Gastrocnemius medialis (tissue), 4 donors: Measurements from ENCODE around the gene FCHO2. TPM values are rescaled to one million over a fixed set of nuclear protein-coding genes. Genes with fewer than 3 reads are reported as not detected.

Experiments used
- ATAC-seq, 2 donors: fragments of 150-250 bp; one replicate each; pipeline ENCODE4 v1.9.1; 2016
- DNase-seq, 2 donors: peaks; one replicate each; pipeline ENCODE4 v3.0.0-alpha.2; 2019
- H3K27ac ChIP-seq, 4 donors: fragments of 200-600 bp; sonication (generic); 1 replicate in 1 of 4; 2 replicates in 3 of 4; pipeline ENCODE4 v1.5.1; 2016 to 2018; ENCODE audit warnings: mild to moderate bottlenecking in 2 of 4, moderate library complexity in 1 of 4
- H3K27me3 ChIP-seq, 3 donors: fragments of 200-600 bp; sonication (generic) in 2 of 3; 1 replicate in 1 of 3; 2 replicates in 2 of 3; pipeline versions ENCODE4 v1.5.1 to v1.6.0; 2016 to 2019; ENCODE audit warnings: mild to moderate bottlenecking in 1 of 3, moderate library complexity in 1 of 3
- H3K36me3 ChIP-seq, 2 donors: fragments of 200-600 bp; sonication (generic) in 1 of 2; one replicate each; pipeline ENCODE4 v1.5.1; 2017 to 2018
- H3K4me1 ChIP-seq, 2 donors: fragments of 200-600 bp; sonication (generic) in 1 of 2; one replicate each; pipeline ENCODE4 v1.5.1; 2016 to 2017; ENCODE audit warnings: mild to moderate bottlenecking in 2 of 2
- H3K4me3 ChIP-seq, 4 donors: fragments of 200-600 bp; sonication (generic) in 3 of 4; 1 replicate in 1 of 4; 2 replicates in 3 of 4; pipeline ENCODE4 v1.5.1; 2016 to 2019; ENCODE audit warnings: mild to moderate bottlenecking in 2 of 4
- H3K9me3 ChIP-seq, 3 donors: fragments of 200-600 bp; sonication (generic) in 2 of 3; 1 replicate in 1 of 3; 2 replicates in 2 of 3; pipeline ENCODE4 v1.5.1; 2016 to 2019
- POLR2A ChIP-seq, 2 donors: fragments of 450-650 bp; IDR thresholded peaks; one replicate each; pipeline ENCODE4 v1.6.1; 2017; ENCODE audit warnings: antibody characterized with exemption in 2 of 2, mild to moderate bottlenecking in 2 of 2, moderate library complexity in 2 of 2
- in situ Hi-C, 4 donors: fragments of 200-750 bp; cut with MboI; loops; one replicate each; pipeline versions ENCODE4 v1.15.0 to v1.8.0; 2017; ENCODE audit warnings: low sequenced_read_pairs in 4 of 4
- intact Hi-C: fragments of 100-400 bp; cut with DNase I; formaldehyde crosslinking; loops from one replicate; pipeline ENCODE4 v1.15.1; 2023; ENCODE audit warnings: low total_unique reads
- total RNA-seq, 4 donors: library from RNA; depleted of rRNA; stranded (reverse); fragments of >200 nt; gene quantifications; one replicate each; pipeline versions ENCODE4 v1.1.0 to v1.2.3, GENCODE V29; 2016
- TF ChIP-seq, protein P1 (sequence below), 5 experiments: fragments of 450-650 bp in 3 of 5; fragments of 200-600 bp in 2 of 5; sonication (generic) in 2 of 5; IDR thresholded peaks in 4 of 5; conservative IDR thresholded peaks in 1 of 5; 1 replicate in 4 of 5; 2 replicates in 1 of 5; pipeline ENCODE4 v1.5.1; 2016 to 2019; ENCODE audit warnings: antibody characterized with exemption in 5 of 5, mild to moderate bottlenecking in 3 of 5, moderate library complexity in 3 of 5

FCHO2 gene
- total RNA-seq, 4 donors from 2014 or later, result 8.3 to 14.8 (median 12.3) TPM

GRCh38 chr5:72943307-72943706 lies 12.5 kb upstream of the FCHO2 start:
- DNase-seq (no peak), ATAC-seq (no peak)
- Histone ChIP-seq H3K27me3 (no peaks in the 10 kb centered on the region), H3K27ac (no peak overlapping the region), H3K36me3 (no peaks in the 10 kb centered on the region), H3K9me3 (no peaks in the 10 kb centered on the region), H3K4me3 (no peak overlapping the region), H3K4me1 (peaks cover 0 to 8% of the 10 kb centered on the region in 2 donors)
- no peak for TF ChIP-seq POLR2A (IDR thresholded peaks at IDR 0.05)
- TF ChIP-seq, protein P1, sequence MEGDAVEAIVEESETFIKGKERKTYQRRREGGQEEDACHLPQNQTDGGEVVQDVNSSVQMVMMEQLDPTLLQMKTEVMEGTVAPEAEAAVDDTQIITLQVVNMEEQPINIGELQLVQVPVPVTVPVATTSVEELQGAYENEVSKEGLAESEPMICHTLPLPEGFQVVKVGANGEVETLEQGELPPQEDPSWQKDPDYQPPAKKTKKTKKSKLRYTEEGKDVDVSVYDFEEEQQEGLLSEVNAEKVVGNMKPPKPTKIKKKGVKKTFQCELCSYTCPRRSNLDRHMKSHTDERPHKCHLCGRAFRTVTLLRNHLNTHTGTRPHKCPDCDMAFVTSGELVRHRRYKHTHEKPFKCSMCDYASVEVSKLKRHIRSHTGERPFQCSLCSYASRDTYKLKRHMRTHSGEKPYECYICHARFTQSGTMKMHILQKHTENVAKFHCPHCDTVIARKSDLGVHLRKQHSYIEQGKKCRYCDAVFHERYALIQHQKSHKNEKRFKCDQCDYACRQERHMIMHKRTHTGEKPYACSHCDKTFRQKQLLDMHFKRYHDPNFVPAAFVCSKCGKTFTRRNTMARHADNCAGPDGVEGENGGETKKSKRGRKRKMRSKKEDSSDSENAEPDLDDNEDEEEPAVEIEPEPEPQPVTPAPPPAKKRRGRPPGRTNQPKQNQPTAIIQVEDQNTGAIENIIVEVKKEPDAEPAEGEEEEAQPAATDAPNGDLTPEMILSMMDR (IDR thresholded peaks at IDR 0.05 in 4 of 5, conservative IDR thresholded peaks at IDR 0.05 in 1 of 5), result no peak
- intact Hi-C loops, result no loop called here
- in situ Hi-C loops, result loop anchor here in 1 of 4 donors (25.0 kb wide), 1 partner anchor 269 kb away; no protein-coding TSS in a partner anchor

GRCh38 chr5:72947498-72947897 lies 8.3 kb upstream of the FCHO2 start:
- DNase-seq (no peak), ATAC-seq (no peak)
- peaks cover 0 to 8% of the 10 kb centered on the region in 2 donors for H3K4me1 ChIP-seq
- TF ChIP-seq, protein P1 (IDR thresholded peaks at IDR 0.05 in 4 of 5, conservative IDR thresholded peaks at IDR 0.05 in 1 of 5), result no peak
- TF ChIP-seq POLR2A (IDR thresholded peaks at IDR 0.05), result no peak
- H3K36me3 ChIP-seq, result no peaks in the 10 kb centered on the region
- no peak overlapping the region for H3K27ac ChIP-seq
- intact Hi-C loops (no loop called here), in situ Hi-C loops (loop anchor here in 1 of 4 donors (25.0 kb wide), 1 partner anchor 265 kb away; no protein-coding TSS in a partner anchor)
- H3K4me3 ChIP-seq, result no peak overlapping the region
- no peaks in the 10 kb centered on the region for H3K27me3 ChIP-seq
- H3K9me3 ChIP-seq, result no peaks in the 10 kb centered on the region

- Histone ChIP-seq H3K9me3 (no peaks in the 10 kb centered on the region), H3K4me1 (peaks cover 3 to 7% of the 10 kb centered on the region in 2 donors), H3K4me3 (no peak overlapping the region), H3K27ac (no peak overlapping the region), H3K27me3 (no peaks in the 10 kb centered on the region), H3K36me3 (no peaks in the 10 kb centered on the region)
- DNase-seq (no peak), ATAC-seq (no peak)
- TF ChIP-seq, protein P1 (IDR thresholded peaks at IDR 0.05 in 4 of 5, conservative IDR thresholded peaks at IDR 0.05 in 1 of 5), result no peak
- no peak for TF ChIP-seq POLR2A (IDR thresholded peaks at IDR 0.05)
- intact Hi-C loops, result no loop called here
- in situ Hi-C loops, result loop anchor here in 1 of 4 donors (25.0 kb wide), 1 partner anchor 263 kb away; no protein-coding TSS in a partner anchor
These were observed 6.4 kb upstream of the FCHO2 start for GRCh38 chr5:72949481-72949880.

DNA sequence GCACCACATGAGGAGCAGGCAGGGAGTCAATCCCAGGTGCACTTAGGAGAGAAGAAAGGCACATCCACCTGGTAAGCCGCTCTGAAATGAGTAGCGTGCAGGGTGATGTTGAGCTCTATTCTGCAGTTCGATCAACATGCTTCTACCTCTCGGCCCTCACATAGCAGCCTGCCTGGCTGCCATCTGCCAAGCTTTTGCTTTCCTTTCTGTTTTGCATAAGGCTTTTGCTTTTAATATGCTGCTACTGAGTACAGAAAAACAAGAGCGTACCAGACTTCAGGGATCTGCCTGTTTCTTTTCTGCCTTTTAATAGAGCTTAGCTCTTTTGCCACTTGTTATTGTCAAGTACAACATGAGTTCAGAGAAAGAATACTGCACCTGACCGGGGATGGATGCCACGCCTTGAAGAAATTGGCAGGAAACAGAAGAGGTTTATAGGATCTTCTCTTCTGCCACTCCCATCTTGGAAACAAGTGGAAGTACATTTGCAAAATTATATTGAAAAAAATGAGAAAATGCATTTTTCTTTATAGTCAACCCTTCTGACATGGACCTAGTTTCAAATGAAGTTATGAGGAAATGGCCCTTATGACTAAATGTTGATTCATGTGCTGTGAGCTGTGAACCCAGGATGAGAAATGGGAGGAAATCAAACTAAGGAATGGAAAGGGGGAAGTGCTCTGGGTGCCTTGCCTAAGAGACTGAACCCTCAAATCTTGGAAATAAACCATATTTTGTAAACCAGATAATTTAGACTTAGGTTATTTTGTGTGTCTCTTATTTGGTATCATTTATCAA lies 4.0 kb upstream of the FCHO2 start:
- DNase-seq (no peak), ATAC-seq (no peak)
- intact Hi-C loops, result no loop called here
- Histone ChIP-seq H3K27ac (no peak overlapping the region), H3K4me1 (peaks cover 11 to 12% of the 10 kb centered on the region in 2 donors), H3K27me3 (no peaks in the 10 kb centered on the region), H3K36me3 (no peaks in the 10 kb centered on the region), H3K4me3 (no peak overlapping the region), H3K9me3 (no peaks in the 10 kb centered on the region)
- TF ChIP-seq POLR2A (IDR thresholded peaks at IDR 0.05), result no peak
- TF ChIP-seq, protein P1 (IDR thresholded peaks at IDR 0.05 in 4 of 5, conservative IDR thresholded peaks at IDR 0.05 in 1 of 5), result no peak
- in situ Hi-C loops, result loop anchor here in 1 of 4 donors (25.0 kb wide), 1 partner anchor 340 kb away; no protein-coding TSS in a partner anchor
